HL-60 (cell line): ENCODE measurements around the gene NDUFA3.

Experiments
- SPI1 ChIP-seq: IDR thresholded peaks from 2 replicates; pipeline ENCODE4 v1.6.1; 2012; ENCODE audit warnings: low read depth, mild to moderate bottlenecking, borderline replicate concordance
- TF ChIP-seq, protein P1 (sequence below): IDR thresholded peaks from one replicate; pipeline ENCODE4 v1.5.1; 2011; ENCODE audit warnings: low read length, control low read depth, inconsistent platforms; ENCODE audit not compliant: insufficient read depth

DNA sequence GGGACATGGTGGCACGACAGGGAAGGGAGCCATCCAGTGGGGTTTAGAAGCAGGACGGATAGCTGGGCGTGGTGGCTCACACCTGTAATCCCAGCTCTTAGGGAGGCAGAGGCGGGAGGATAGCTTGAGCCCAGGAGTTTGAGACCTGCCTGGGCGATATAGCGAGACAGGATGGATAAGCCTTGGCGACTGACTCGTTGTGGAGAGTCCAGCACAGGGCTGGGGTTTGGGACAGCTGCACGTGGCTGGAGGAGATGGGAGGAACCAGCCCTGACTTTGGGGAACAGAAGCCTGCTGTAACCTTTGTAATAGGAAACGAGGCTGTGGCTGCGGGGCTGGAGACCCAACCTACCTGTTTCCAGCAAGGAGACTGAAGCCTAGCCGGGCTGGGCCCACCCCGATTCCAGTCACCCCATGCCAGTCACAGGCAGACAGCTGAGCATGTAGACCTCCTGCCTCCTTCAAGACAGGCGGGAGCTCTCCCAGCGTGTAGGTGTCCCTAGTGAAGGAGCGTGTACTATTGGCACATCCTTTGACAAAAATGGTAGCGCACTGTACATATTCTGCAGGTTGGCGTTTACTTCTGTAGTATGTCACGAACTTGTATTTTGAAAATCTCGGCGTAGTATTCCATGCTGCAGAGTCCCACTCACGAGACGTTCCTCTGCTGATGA lies 48.8 kb downstream of the NDUFA3 start:
- TF ChIP-seq, protein P1, sequence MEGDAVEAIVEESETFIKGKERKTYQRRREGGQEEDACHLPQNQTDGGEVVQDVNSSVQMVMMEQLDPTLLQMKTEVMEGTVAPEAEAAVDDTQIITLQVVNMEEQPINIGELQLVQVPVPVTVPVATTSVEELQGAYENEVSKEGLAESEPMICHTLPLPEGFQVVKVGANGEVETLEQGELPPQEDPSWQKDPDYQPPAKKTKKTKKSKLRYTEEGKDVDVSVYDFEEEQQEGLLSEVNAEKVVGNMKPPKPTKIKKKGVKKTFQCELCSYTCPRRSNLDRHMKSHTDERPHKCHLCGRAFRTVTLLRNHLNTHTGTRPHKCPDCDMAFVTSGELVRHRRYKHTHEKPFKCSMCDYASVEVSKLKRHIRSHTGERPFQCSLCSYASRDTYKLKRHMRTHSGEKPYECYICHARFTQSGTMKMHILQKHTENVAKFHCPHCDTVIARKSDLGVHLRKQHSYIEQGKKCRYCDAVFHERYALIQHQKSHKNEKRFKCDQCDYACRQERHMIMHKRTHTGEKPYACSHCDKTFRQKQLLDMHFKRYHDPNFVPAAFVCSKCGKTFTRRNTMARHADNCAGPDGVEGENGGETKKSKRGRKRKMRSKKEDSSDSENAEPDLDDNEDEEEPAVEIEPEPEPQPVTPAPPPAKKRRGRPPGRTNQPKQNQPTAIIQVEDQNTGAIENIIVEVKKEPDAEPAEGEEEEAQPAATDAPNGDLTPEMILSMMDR = no peak
- TF ChIP-seq SPI1 = no peak
